Endothelial cell of umbilical vein (primary cell): ENCODE data around the gene MERTK.

ENCODE experiments used
- EZH2 ChIP-seq: IDR thresholded peaks from 2 replicates; pipeline ENCODE4 v1.6.1; 2012; ENCODE audit warnings: borderline replicate concordance, low read depth, mild to moderate bottlenecking, moderate library complexity, low read length, inconsistent platforms; ENCODE audit not compliant: severe bottlenecking
- FOS ChIP-seq: IDR thresholded peaks from 2 replicates; pipeline ENCODE4 v1.6.1; 2011; ENCODE audit warnings: mild to moderate bottlenecking, low read length, moderate library complexity, borderline replicate concordance; ENCODE audit not compliant: insufficient read depth
- GATA2 ChIP-seq: IDR thresholded peaks from 2 replicates; pipeline ENCODE4 v1.7.0; 2011; ENCODE audit warnings: low read depth, mild to moderate bottlenecking, moderate library complexity, mixed read lengths, low read length; ENCODE audit not compliant: insufficient read length, insufficient read depth
- JUN ChIP-seq: IDR thresholded peaks from 2 replicates; pipeline ENCODE4 v1.6.1; 2011; ENCODE audit warnings: borderline replicate concordance, low read depth; ENCODE audit not compliant: insufficient read length, insufficient read depth
- MYC ChIP-seq: IDR thresholded peaks from one replicate; pipeline ENCODE4 v1.6.1; 2011; ENCODE audit warnings: mild to moderate bottlenecking, low read depth, low read length
- POLR2A ChIP-seq: IDR thresholded peaks from 2 replicates; pipeline ENCODE4 v1.6.1; 2012; ENCODE audit warnings: low read depth, mild to moderate bottlenecking, control low read depth, low read length
- POLR2AphosphoS5 ChIP-seq: IDR thresholded peaks from 2 replicates; pipeline ENCODE4 v1.6.1; 2012; ENCODE audit warnings: low read depth, mild to moderate bottlenecking, control low read depth, low read length, moderate library complexity; ENCODE audit not compliant: insufficient read depth
- TF ChIP-seq, protein P1 (sequence below), 2 donors: IDR thresholded peaks; 1 replicate in 1 of 2; 2 replicates in 1 of 2; pipeline ENCODE4 v1.5.1; 2011; ENCODE audit warnings: low read length in 2 of 2, mild to moderate bottlenecking in 2 of 2, moderate library complexity in 2 of 2, control low read depth in 1 of 2, inconsistent platforms in 1 of 2, low read depth in 1 of 2; ENCODE audit not compliant: insufficient read depth in 1 of 2; ENCODE audit errors: extremely low read depth in 1 of 2
- TF ChIP-seq, protein P2 (sequence below): IDR thresholded peaks from 2 replicates; pipeline ENCODE4 v1.6.1; 2011; ENCODE audit not compliant: insufficient read depth, insufficient read length

DNA sequence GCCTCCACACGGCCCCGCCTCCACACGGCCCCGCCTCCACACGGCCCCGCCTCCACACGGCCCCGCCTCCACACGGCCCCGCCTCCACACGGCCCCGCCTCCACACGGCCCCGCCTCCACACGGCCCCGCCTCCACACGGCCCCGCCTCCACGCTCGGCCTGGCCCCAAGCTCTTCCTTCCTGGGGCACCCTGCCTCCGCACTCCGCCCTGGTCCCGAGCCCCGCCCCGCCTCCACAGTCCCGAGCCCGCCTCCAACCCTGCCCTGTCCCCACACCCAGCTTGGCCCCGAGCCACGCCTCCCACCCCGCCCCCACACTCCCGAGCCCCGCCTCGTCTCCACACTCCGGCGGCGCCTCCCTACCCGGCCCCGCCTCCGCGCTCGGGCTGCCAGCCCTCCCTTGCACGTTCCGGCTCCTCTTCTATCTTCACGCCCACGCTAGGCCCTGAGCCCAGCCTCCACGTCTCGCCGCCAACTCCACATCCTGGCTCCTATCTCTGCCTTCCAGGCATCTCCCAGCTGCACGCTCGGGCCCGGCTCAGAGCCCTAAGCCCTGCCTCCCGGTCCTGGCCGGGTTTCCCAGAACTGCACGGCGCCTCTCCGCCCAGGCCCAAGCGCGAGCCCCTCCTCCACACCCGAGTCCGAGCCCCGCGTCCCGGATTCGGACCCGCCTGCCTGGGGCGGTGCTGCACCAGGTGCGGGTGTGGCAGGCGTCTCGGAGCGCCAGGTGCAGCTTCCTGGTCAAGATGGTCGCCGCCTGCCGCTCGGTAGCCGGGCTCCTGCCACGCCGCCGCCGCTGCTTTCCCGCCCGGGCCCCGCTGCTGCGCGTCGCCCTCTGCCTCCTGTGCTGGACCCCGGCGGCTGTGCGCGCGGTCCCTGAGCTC is 156.7 kb downstream of the MERTK start, which contains the start of gene TMEM87B:
- TF ChIP-seq, protein P1, sequence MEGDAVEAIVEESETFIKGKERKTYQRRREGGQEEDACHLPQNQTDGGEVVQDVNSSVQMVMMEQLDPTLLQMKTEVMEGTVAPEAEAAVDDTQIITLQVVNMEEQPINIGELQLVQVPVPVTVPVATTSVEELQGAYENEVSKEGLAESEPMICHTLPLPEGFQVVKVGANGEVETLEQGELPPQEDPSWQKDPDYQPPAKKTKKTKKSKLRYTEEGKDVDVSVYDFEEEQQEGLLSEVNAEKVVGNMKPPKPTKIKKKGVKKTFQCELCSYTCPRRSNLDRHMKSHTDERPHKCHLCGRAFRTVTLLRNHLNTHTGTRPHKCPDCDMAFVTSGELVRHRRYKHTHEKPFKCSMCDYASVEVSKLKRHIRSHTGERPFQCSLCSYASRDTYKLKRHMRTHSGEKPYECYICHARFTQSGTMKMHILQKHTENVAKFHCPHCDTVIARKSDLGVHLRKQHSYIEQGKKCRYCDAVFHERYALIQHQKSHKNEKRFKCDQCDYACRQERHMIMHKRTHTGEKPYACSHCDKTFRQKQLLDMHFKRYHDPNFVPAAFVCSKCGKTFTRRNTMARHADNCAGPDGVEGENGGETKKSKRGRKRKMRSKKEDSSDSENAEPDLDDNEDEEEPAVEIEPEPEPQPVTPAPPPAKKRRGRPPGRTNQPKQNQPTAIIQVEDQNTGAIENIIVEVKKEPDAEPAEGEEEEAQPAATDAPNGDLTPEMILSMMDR (IDR thresholded peaks at IDR 0.05; ENCODE audit: extremely low read depth in 1 of 2, insufficient read depth in 1 of 2, low read depth in 1 of 2, low read length in 2 of 2): no peak
- TF ChIP-seq EZH2: no peak
- TF ChIP-seq, protein P2, sequence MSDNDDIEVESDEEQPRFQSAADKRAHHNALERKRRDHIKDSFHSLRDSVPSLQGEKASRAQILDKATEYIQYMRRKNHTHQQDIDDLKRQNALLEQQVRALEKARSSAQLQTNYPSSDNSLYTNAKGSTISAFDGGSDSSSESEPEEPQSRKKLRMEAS: no peak
- TF ChIP-seq POLR2AphosphoS5: peak; percentile 86
- TF ChIP-seq POLR2A: peak; percentile 89
- TF ChIP-seq FOS: no peak
- no peak for TF ChIP-seq MYC
- no peak for TF ChIP-seq JUN
- no peak for TF ChIP-seq GATA2
